ENCODE results near the gene ZNF155. TPM values are rescaled to one million over a fixed set of nuclear protein-coding genes. Genes with fewer than 3 reads are reported as not detected.

ZNF155 gene
- total RNA-seq, result 5.8 and 8.5 TPM in 2 replicates

GRCh38 chr19:43983912-43984686, at the start of gene ZNF155:
Gene ZNF155 (plus strand): TSS chr19:43984188. CDS start chr19:43988544, 4,356 bp downstream.

GRCh38 chr19:43934985-43935708, 48.8 kb upstream of the ZNF155 start, which contains the start of gene ZNF45:
Gene ZNF45 (minus strand): TSS chr19:43935282. CDS start chr19:43922185, 13,097 bp downstream.

GRCh38 chr19:43950834-43951645, 32.9 kb upstream of the ZNF155 start, which contains the start of gene ZNF221:
Gene ZNF221 (plus strand): TSS chr19:43951228. CDS start chr19:43962727, 11,499 bp downstream.

GRCh38 chr19:44002566-44003460, 18.8 kb downstream of the ZNF155 start, which contains the start of gene ZNF230:
Gene ZNF230 (plus strand): TSS chr19:44002957. CDS start chr19:44007079, 4,122 bp downstream.

GRCh38 chr19:44025217-44025936, 41.4 kb downstream of the ZNF155 start, which contains the start of gene ZNF222:
Gene ZNF222 (plus strand): TSS chr19:44025379. CDS start chr19:44025437, 58 bp downstream.

Other genes starting within 250 kb of the ZNF155 start
- gene SMG9, start 229.2 kb upstream of the ZNF155 start, total RNA-seq, result 4.8 and 6.8 TPM in 2 replicates
- 3.8 and 4.5 TPM in 2 replicates for gene KCNN4, start 203.2 kb upstream of the ZNF155 start, total RNA-seq
- gene LYPD5, start 181.7 kb upstream of the ZNF155 start, total RNA-seq, result 0.19 and 2.8 TPM in 2 replicates
- 10.0 and 14.1 TPM in 2 replicates for gene ZNF283, start 156.9 kb upstream of the ZNF155 start, total RNA-seq
- gene ZNF404, start 100.2 kb upstream of the ZNF155 start, total RNA-seq, result 1.5 and 5.6 TPM in 2 replicates
- gene ZNF45, start 48.9 kb upstream of the ZNF155 start, total RNA-seq, result 18.6 and 18.8 TPM in 2 replicates
- 5.9 and 9.6 TPM in 2 replicates for gene ZNF221, start 33.0 kb upstream of the ZNF155 start, total RNA-seq
- gene ZNF230, start 18.8 kb downstream of the ZNF155 start, total RNA-seq, result 3.1 and 4.5 TPM in 2 replicates
- gene ZNF222, start 41.2 kb downstream of the ZNF155 start, total RNA-seq, result 6.3 and 6.5 TPM in 2 replicates
- 4.2 and 5.4 TPM in 2 replicates for gene ZNF223, start 67.8 kb downstream of the ZNF155 start, total RNA-seq
- 2.5 and 3.7 TPM in 2 replicates for gene ZNF284, start 88.0 kb downstream of the ZNF155 start, total RNA-seq
- gene ZNF224, start 110.2 kb downstream of the ZNF155 start, total RNA-seq, result 20.9 and 34.7 TPM in 2 replicates
- 5.2 and 6.5 TPM in 2 replicates for gene ZNF225, start 129.2 kb downstream of the ZNF155 start, total RNA-seq
- gene ZNF234, start 157.4 kb downstream of the ZNF155 start, total RNA-seq, result 9.6 and 15.5 TPM in 2 replicates
- 15.9 and 21.7 TPM in 2 replicates for gene ZNF226, start 180.9 kb downstream of the ZNF155 start, total RNA-seq
- gene ZNF227, start 228.3 kb downstream of the ZNF155 start, total RNA-seq, result 17.2 and 17.3 TPM in 2 replicates

Data from regular cardiac myocyte (primary cell).